ENCODE results near the gene DCLK2. TPM values are rescaled to one million over a fixed set of nuclear protein-coding genes. Genes with fewer than 3 reads are reported as not detected.

The DCLK2 gene
- total RNA-seq, 1 experiment from 2014 or later = 1.2 TPM

DNA sequence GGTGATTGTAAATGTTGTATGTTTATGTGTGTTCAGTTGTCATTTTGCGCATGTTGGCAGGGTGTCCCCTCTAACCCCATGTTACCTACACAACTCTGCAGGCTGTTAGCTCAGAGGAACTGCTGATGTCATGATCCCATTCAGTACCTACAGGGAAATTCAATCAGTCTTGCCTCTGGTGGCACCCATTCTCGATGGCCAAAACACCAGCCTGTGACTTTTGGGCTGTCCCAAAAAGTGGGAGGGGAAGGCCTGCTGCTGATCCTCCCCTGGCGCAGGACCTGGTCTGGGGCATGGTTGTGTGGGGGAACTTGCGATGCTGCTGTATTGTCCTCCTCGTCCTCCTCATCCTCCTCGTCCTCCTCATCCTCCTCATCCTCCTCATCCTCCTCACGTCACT, 174.5 kb downstream of the DCLK2 start:
- TF ChIP-seq, protein P1, sequence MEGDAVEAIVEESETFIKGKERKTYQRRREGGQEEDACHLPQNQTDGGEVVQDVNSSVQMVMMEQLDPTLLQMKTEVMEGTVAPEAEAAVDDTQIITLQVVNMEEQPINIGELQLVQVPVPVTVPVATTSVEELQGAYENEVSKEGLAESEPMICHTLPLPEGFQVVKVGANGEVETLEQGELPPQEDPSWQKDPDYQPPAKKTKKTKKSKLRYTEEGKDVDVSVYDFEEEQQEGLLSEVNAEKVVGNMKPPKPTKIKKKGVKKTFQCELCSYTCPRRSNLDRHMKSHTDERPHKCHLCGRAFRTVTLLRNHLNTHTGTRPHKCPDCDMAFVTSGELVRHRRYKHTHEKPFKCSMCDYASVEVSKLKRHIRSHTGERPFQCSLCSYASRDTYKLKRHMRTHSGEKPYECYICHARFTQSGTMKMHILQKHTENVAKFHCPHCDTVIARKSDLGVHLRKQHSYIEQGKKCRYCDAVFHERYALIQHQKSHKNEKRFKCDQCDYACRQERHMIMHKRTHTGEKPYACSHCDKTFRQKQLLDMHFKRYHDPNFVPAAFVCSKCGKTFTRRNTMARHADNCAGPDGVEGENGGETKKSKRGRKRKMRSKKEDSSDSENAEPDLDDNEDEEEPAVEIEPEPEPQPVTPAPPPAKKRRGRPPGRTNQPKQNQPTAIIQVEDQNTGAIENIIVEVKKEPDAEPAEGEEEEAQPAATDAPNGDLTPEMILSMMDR (conservative IDR thresholded peaks at IDR 0.05; ENCODE audit: low read depth, low read length) = no peak
- TF ChIP-seq EZH2 (IDR thresholded peaks at IDR 0.05; ENCODE audit: low read length, unreplicated experiment) (no peak), EZH2phosphoT487 (IDR thresholded peaks at IDR 0.05; ENCODE audit: borderline replicate concordance, low read length) (no peak)
- no peak overlapping the region for H3K4me3 ChIP-seq (ENCODE audit: low read length)
- no peak overlapping the region for H2AFZ ChIP-seq (ENCODE audit: low read length)
- H3K36me3 ChIP-seq (ENCODE audit: low read depth, low read length) = no peaks in the 10 kb centered on the region
- no peaks in the 10 kb centered on the region for H4K20me1 ChIP-seq (ENCODE audit: low read length)
- no peak overlapping the region for H3K9ac ChIP-seq (ENCODE audit: low read length)
- ATAC-seq (no peak), DNase-seq (no peak)
- no peak overlapping the region for H3K27ac ChIP-seq (ENCODE audit: low read length)
- H3K9me3 ChIP-seq (ENCODE audit: low read length) = no peaks in the 10 kb centered on the region
- no TSS peak for BruUV-seq (replicated peaks)
- no peaks in the 10 kb centered on the region for H3F3A ChIP-seq (ENCODE audit: low read length, unreplicated experiment)
- ChIA-PET POLR2A (ENCODE audit: unreplicated experiment) (no interaction called here), CTCF (no interaction called here)
- no peaks in the 10 kb centered on the region for H3K9me2 ChIP-seq (replicated peaks; ENCODE audit: low read length)
- no peaks in the 10 kb centered on the region for H3K27me3 ChIP-seq (ENCODE audit: low read length)
- H3K4me2 ChIP-seq (ENCODE audit: low read length) = no peak overlapping the region
- intact Hi-C loops (cut with micrococcal nuclease) = no loop called here
- H3K4me1 ChIP-seq (ENCODE audit: insufficient read depth, low read length) = no peaks in the 10 kb centered on the region
- H3K79me2 ChIP-seq (ENCODE audit: low read length) = no peaks in the 10 kb centered on the region

DNA sequence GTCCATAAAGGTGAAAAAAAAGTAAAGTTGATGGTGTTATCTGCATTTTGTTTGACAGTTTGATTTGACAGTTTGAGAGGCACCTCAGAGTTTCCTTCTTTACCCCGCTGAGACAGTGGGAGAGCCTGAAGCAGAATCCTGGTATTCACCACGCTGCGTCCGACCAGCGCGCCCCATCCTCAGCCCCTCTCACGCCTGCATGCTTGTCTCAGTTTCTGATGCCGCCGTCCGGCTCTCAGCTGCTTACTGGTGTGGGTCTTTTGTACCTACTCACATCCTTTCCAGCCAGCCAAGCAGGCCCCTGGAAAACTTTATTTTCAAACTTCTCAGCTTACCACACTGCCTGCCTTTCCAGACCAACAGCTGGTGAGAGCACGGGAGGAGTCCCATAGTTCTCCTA, 175.2 kb downstream of the DCLK2 start:
- no peak for ATAC-seq
- Histone ChIP-seq H4K20me1 (ENCODE audit: low read length) (no peaks in the 10 kb centered on the region), H3K4me2 (ENCODE audit: low read length) (no peak overlapping the region), H3K36me3 (ENCODE audit: low read depth, low read length) (no peaks in the 10 kb centered on the region), H3K4me1 (ENCODE audit: insufficient read depth, low read length) (no peaks in the 10 kb centered on the region), H3K9ac (ENCODE audit: low read length) (no peak overlapping the region), H3K9me3 (ENCODE audit: low read length) (no peaks in the 10 kb centered on the region), H3K79me2 (ENCODE audit: low read length) (no peaks in the 10 kb centered on the region), H3F3A (ENCODE audit: low read length, unreplicated experiment) (no peaks in the 10 kb centered on the region), H3K4me3 (ENCODE audit: low read length) (no peak overlapping the region), H2AFZ (ENCODE audit: low read length) (no peak overlapping the region), H3K9me2 (replicated peaks; ENCODE audit: low read length) (no peaks in the 10 kb centered on the region), H3K27me3 (ENCODE audit: low read length) (no peaks in the 10 kb centered on the region), H3K27ac (ENCODE audit: low read length) (no peak overlapping the region)
- intact Hi-C loops (cut with micrococcal nuclease) = no loop called here
- TF ChIP-seq EZH2phosphoT487 (IDR thresholded peaks at IDR 0.05; ENCODE audit: borderline replicate concordance, low read length) = no peak
- TF ChIP-seq, protein P1 (conservative IDR thresholded peaks at IDR 0.05; ENCODE audit: low read depth, low read length) = no peak
- no peak for TF ChIP-seq EZH2 (IDR thresholded peaks at IDR 0.05; ENCODE audit: low read length, unreplicated experiment)
- no TSS peak for BruUV-seq (replicated peaks)
- CTCF ChIA-PET = no interaction called here
- POLR2A ChIA-PET (ENCODE audit: unreplicated experiment) = no interaction called here
- DNase-seq = no peak

DNA sequence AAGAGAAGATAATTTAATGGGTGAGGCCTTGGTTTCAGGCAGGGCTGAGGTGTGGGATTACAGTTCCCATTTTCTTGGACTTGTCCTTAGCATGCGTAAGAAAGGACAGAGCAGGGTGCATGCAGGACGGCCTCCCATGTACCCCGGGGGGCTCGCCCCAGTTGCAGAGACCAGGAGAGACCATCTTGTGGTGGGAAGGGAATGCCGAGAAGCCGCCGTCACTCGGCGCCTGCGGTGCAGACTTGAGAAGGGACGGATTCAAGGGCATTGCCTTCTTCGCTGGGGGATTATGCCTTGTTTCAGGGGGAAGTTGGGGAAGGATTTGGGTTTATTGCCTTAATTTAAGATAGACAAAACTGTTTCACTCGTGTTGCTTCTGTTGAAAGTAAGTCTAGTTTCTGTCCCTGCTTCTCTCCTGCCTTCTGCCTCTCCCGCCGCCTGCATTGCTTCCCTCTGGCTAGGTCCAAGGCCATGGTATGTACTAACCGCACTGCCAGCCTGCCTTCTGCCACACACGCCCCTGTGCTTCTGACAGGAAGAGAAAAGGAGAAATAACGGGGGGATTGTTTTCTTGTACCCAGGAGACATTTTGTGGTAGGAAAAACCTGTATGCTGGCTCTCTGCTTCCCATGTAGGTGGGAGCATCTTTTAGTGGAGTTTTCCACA, 175.9 kb downstream of the DCLK2 start:
- no peaks in the 10 kb centered on the region for H4K20me1 ChIP-seq (ENCODE audit: low read length)
- intact Hi-C loops (cut with micrococcal nuclease) = no loop called here
- ATAC-seq (no peak), DNase-seq (no peak)
- TF ChIP-seq EZH2 (IDR thresholded peaks at IDR 0.05; ENCODE audit: low read length, unreplicated experiment) (no peak), EZH2phosphoT487 (IDR thresholded peaks at IDR 0.05; ENCODE audit: borderline replicate concordance, low read length) (no peak)
- TF ChIP-seq, protein P1 (conservative IDR thresholded peaks at IDR 0.05; ENCODE audit: low read depth, low read length) = no peak
- BruUV-seq (replicated peaks) = no TSS peak
- H3K79me2 ChIP-seq (ENCODE audit: low read length) = no peaks in the 10 kb centered on the region
- H3K9me2 ChIP-seq (replicated peaks; ENCODE audit: low read length) = no peaks in the 10 kb centered on the region
- no peaks in the 10 kb centered on the region for H3K36me3 ChIP-seq (ENCODE audit: low read depth, low read length)
- H3K27ac ChIP-seq (ENCODE audit: low read length) = no peak overlapping the region
- H2AFZ ChIP-seq (ENCODE audit: low read length) = no peak overlapping the region
- H3K4me2 ChIP-seq (ENCODE audit: low read length) = no peak overlapping the region
- ChIA-PET CTCF (no interaction called here), POLR2A (ENCODE audit: unreplicated experiment) (no interaction called here)
- H3F3A ChIP-seq (ENCODE audit: low read length, unreplicated experiment) = no peaks in the 10 kb centered on the region
- no peaks in the 10 kb centered on the region for H3K9me3 ChIP-seq (ENCODE audit: low read length)
- H3K27me3 ChIP-seq (ENCODE audit: low read length) = no peaks in the 10 kb centered on the region
- H3K4me1 ChIP-seq (ENCODE audit: insufficient read depth, low read length) = no peaks in the 10 kb centered on the region
- no peak overlapping the region for H3K4me3 ChIP-seq (ENCODE audit: low read length)
- no peak overlapping the region for H3K9ac ChIP-seq (ENCODE audit: low read length)
